HG03460 (cell line): ENCODE data around the gene KAZN.

ENCODE experiments used
- ATAC-seq: cut with Tn5 transposase; IDR thresholded peaks from one replicate; pipeline ENCODE4 v1.9.1; 2021; ENCODE audit not compliant: unreplicated experiment

The KAZN gene

GRCh38 chr1:14784790-14785773 lies 186.6 kb downstream of the KAZN start:
- no peak for ATAC-seq

GRCh38 chr1:14786109-14786675 lies 187.7 kb downstream of the KAZN start:
- ATAC-seq: no peak

GRCh38 chr1:14786681-14787080 lies 188.2 kb downstream of the KAZN start:
- ATAC-seq: no peak

- no peak for ATAC-seq
Measured at GRCh38 chr1:14787604-14788003, 189.1 kb downstream of the KAZN start.

- ATAC-seq: no peak
Measured at GRCh38 chr1:14788080-14788479, 189.6 kb downstream of the KAZN start.

- no peak for ATAC-seq
Measured at GRCh38 chr1:14790982-14791381, 192.5 kb downstream of the KAZN start.

GRCh38 chr1:14791654-14792053 lies 193.2 kb downstream of the KAZN start:
- ATAC-seq: no peak

GRCh38 chr1:14794136-14794768 lies 195.8 kb downstream of the KAZN start:
- ATAC-seq: no peak

- no peak for ATAC-seq
Measured at GRCh38 chr1:14794906-14795305, 196.4 kb downstream of the KAZN start.

- ATAC-seq: no peak
Measured at GRCh38 chr1:14795589-14795988, 197.1 kb downstream of the KAZN start.

- ATAC-seq: no peak
Measured at GRCh38 chr1:14800014-14800413, 201.5 kb downstream of the KAZN start.

- no peak for ATAC-seq
Measured at GRCh38 chr1:14800500-14801076, 202.1 kb downstream of the KAZN start.

- no peak for ATAC-seq
Measured at GRCh38 chr1:14803002-14803789, 204.7 kb downstream of the KAZN start.

- no peak for ATAC-seq
Measured at GRCh38 chr1:14804626-14805025, 206.1 kb downstream of the KAZN start.

- ATAC-seq: no peak
Measured at GRCh38 chr1:14806772-14807171, 208.3 kb downstream of the KAZN start.

- ATAC-seq: no peak
Measured at GRCh38 chr1:14808768-14809167, 210.3 kb downstream of the KAZN start.

GRCh38 chr1:14809191-14809981 lies 210.9 kb downstream of the KAZN start:
- ATAC-seq: no peak

- no peak for ATAC-seq
Measured at GRCh38 chr1:14810595-14811361, 212.3 kb downstream of the KAZN start.

GRCh38 chr1:14811573-14811972 lies 213.1 kb downstream of the KAZN start:
- ATAC-seq: no peak
